Measurements from ENCODE around the gene PRELID1. TPM values are rescaled to one million over a fixed set of nuclear protein-coding genes. Genes with fewer than 3 reads are reported as not detected.
"Not testable (repeated sequence)": the region's sequence is repeated elsewhere in the genome, so short reads cannot be mapped to it uniquely, and the experiment has no call there.

Gene PRELID1
- total and polyA plus RNA-seq, 10 of the 15 experiments (the other 5 are each of a cell fraction or from before 2014, with no cell fraction given): 30.9 to 584 (median 254) TPM

DNA sequence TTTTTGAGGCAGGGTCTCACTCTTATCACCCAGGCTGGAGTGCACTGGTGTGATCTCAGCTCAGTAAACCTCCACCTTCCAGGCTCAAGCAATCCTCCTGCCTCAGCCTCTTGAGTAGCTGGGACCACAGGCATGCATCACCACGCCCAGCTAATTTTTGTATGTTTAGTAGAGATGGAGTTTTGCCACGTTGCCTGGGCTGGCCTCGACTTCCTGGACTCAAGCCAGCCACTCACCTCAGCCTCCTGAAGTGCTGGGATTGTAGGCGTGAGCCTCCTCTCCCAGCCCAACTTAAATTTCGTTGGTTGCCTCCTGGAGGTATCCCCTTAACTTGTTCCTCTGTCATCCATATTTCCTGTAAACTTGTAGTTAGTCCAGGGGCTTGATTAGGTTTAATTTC lies 47.3 kb upstream of the PRELID1 start:
- H3K79me2 ChIP-seq (ENCODE audit: control insufficient read depth, insufficient read depth, low read length): no peaks in the 10 kb centered on the region
- H3K9ac ChIP-seq (ENCODE audit: control insufficient read depth, insufficient read depth, low read length): no peak overlapping the region
- FAIRE-seq (no peak), ATAC-seq (no peak), DNase-seq (ENCODE audit: low read depth, low spot score) (no peak)
- H3K4me2 ChIP-seq (ENCODE audit: control insufficient read depth, insufficient read depth): no peak overlapping the region
- ChIA-PET POLR2A (interaction anchor here (1.0 kb wide), 1 partner anchor 28 kb away, joined by 5 read pairs; no protein-coding TSS in a partner anchor), SMC1A (ENCODE audit: uncharacterized antibody, unreplicated experiment) (interaction anchor here (0.6 kb wide), 1 partner anchor 84 kb away, joined by 4 read pairs; no protein-coding TSS in a partner anchor), CTCF (no interaction called here), RAD21 (ENCODE audit: unreplicated experiment) (no interaction called here)
- no TSS peak for BruUV-seq (replicated peaks)
- no peaks in the 10 kb centered on the region for H4K20me1 ChIP-seq (ENCODE audit: control insufficient read depth, insufficient read depth)
- WGBS (ENCODE audit: insufficient coverage, insufficient replicate concordance, low lambda C conversion rate, missing lambda C conversion rate): 68% methylated on average over 5 of the region's 5 CpGs
- H3K4me1 ChIP-seq (ENCODE audit: control insufficient read depth, insufficient read depth, low read length): no peaks in the 10 kb centered on the region
- TF ChIP-seq, protein P1, sequence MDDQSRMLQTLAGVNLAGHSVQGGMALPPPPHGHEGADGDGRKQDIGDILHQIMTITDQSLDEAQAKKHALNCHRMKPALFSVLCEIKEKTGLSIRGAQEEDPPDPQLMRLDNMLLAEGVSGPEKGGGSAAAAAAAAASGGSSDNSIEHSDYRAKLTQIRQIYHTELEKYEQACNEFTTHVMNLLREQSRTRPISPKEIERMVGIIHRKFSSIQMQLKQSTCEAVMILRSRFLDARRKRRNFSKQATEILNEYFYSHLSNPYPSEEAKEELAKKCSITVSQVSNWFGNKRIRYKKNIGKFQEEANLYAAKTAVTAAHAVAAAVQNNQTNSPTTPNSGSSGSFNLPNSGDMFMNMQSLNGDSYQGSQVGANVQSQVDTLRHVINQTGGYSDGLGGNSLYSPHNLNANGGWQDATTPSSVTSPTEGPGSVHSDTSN (IDR thresholded peaks at IDR 0.05; ENCODE audit: insufficient replicate concordance, low read depth, low read length): no peak
- TF ChIP-seq YBX1 (IDR thresholded peaks at IDR 0.05): no peak
- TF ChIP-seq EZH2 (IDR thresholded peaks at IDR 0.05; ENCODE audit: borderline replicate concordance, control insufficient read depth, low read depth, low read length): no peak
- TF ChIP-seq, protein P2, sequence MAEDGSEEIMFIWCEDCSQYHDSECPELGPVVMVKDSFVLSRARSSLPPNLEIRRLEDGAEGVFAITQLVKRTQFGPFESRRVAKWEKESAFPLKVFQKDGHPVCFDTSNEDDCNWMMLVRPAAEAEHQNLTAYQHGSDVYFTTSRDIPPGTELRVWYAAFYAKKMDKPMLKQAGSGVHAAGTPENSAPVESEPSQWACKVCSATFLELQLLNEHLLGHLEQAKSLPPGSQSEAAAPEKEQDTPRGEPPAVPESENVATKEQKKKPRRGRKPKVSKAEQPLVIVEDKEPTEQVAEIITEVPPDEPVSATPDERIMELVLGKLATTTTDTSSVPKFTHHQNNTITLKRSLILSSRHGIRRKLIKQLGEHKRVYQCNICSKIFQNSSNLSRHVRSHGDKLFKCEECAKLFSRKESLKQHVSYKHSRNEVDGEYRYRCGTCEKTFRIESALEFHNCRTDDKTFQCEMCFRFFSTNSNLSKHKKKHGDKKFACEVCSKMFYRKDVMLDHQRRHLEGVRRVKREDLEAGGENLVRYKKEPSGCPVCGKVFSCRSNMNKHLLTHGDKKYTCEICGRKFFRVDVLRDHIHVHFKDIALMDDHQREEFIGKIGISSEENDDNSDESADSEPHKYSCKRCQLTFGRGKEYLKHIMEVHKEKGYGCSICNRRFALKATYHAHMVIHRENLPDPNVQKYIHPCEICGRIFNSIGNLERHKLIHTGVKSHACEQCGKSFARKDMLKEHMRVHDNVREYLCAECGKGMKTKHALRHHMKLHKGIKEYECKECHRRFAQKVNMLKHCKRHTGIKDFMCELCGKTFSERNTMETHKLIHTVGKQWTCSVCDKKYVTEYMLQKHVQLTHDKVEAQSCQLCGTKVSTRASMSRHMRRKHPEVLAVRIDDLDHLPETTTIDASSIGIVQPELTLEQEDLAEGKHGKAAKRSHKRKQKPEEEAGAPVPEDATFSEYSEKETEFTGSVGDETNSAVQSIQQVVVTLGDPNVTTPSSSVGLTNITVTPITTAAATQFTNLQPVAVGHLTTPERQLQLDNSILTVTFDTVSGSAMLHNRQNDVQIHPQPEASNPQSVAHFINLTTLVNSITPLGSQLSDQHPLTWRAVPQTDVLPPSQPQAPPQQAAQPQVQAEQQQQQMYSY (CRISPR knock-in tag; IDR thresholded peaks at IDR 0.05): no peak
- no peak for TF ChIP-seq SMAD5 (IDR thresholded peaks at IDR 0.05; ENCODE audit: low read depth)
- TF ChIP-seq KLF5 (IDR thresholded peaks at IDR 0.05; ENCODE audit: partially characterized antibody): no peak
- no peak for TF ChIP-seq IKZF1 (conservative IDR thresholded peaks at IDR 0.05)
- TF ChIP-seq, protein P3, sequence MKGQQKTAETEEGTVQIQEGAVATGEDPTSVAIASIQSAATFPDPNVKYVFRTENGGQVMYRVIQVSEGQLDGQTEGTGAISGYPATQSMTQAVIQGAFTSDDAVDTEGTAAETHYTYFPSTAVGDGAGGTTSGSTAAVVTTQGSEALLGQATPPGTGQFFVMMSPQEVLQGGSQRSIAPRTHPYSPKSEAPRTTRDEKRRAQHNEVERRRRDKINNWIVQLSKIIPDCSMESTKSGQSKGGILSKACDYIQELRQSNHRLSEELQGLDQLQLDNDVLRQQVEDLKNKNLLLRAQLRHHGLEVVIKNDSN (IDR thresholded peaks at IDR 0.05; ENCODE audit: borderline replicate concordance, extremely low read length, insufficient read depth, low read depth, low read length): no peak
- TF ChIP-seq, protein P4, sequence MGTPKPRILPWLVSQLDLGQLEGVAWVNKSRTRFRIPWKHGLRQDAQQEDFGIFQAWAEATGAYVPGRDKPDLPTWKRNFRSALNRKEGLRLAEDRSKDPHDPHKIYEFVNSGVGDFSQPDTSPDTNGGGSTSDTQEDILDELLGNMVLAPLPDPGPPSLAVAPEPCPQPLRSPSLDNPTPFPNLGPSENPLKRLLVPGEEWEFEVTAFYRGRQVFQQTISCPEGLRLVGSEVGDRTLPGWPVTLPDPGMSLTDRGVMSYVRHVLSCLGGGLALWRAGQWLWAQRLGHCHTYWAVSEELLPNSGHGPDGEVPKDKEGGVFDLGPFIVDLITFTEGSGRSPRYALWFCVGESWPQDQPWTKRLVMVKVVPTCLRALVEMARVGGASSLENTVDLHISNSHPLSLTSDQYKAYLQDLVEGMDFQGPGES (IDR thresholded peaks at IDR 0.05): no peak
- TF ChIP-seq SIN3A (IDR thresholded peaks at IDR 0.05; ENCODE audit: low read depth, low read length): no peak
- in situ Hi-C loops (cut with MboI) (no loop called here), intact Hi-C loops (cut with micrococcal nuclease; ENCODE audit: unreplicated experiment) (no loop called here)
- no peak overlapping the region for H3K27ac ChIP-seq (ENCODE audit: control insufficient read depth, insufficient read depth)
- H3K27me3 ChIP-seq (replicated peaks in 1 of 2; ENCODE audit: control insufficient read depth in 2 of 2, insufficient read depth in 2 of 2, low read length in 1 of 2): no peaks in the 10 kb centered on the region
- no peaks in the 10 kb centered on the region for H3K9me3 ChIP-seq (replicated peaks; ENCODE audit: control insufficient read depth, insufficient read depth, low read length)
- no peak overlapping the region for H2AFZ ChIP-seq (ENCODE audit: control insufficient read depth, low read depth, low read length)
- H3K36me3 ChIP-seq (ENCODE audit: control insufficient read depth in 2 of 2, insufficient read depth in 2 of 2, low read length in 1 of 2): peaks cover 9 to 34% of the 10 kb centered on the region in 2 experiments
- no peak overlapping the region for H3K4me3 ChIP-seq

DNA sequence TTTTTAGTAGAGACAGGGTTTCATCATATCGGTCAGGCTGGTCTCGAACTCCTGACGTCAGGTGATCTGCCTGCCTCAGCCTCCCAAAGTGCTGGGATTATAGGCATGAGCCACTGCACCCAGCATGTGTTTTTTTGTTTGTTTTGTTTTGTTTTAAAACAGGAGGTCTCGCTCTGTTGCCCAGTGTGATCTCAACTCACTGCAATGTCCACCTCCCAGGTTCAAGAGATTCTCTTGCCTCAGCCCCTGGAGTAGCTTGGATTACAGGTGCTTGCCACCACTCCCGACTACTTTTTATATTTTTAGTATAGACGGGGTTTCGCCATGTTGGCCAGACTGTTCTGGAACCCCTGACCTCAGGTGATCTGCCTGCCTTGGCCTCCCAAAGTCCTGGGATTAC lies 44.9 kb upstream of the PRELID1 start:
- SMC1A ChIA-PET (ENCODE audit: uncharacterized antibody, unreplicated experiment): not testable (repeated sequence)

More for the DNA sequence above, 44.9 kb upstream of the PRELID1 start:
- in situ Hi-C loops (cut with MboI); FAIRE-seq; H3K27me3 ChIP-seq (replicated peaks in 1 of 2; ENCODE audit: control insufficient read depth in 2 of 2, insufficient read depth in 2 of 2, low read length in 1 of 2); H3K9me3 ChIP-seq (replicated peaks; ENCODE audit: control insufficient read depth, insufficient read depth, low read length); DNase-seq (ENCODE audit: low read depth, low spot score); H3K9ac ChIP-seq (ENCODE audit: control insufficient read depth, insufficient read depth, low read length); intact Hi-C loops (cut with micrococcal nuclease; ENCODE audit: unreplicated experiment); H3K4me2 ChIP-seq (ENCODE audit: control insufficient read depth, insufficient read depth); H3K4me1 ChIP-seq (ENCODE audit: control insufficient read depth, insufficient read depth, low read length); H3K4me3 ChIP-seq; CTCF ChIA-PET; H3K79me2 ChIP-seq (ENCODE audit: control insufficient read depth, insufficient read depth, low read length); RAD21 ChIA-PET (ENCODE audit: unreplicated experiment); H4K20me1 ChIP-seq (ENCODE audit: control insufficient read depth, insufficient read depth); BruUV-seq (replicated peaks); H2AFZ ChIP-seq (ENCODE audit: control insufficient read depth, low read depth, low read length); H3K27ac ChIP-seq (ENCODE audit: control insufficient read depth, insufficient read depth); POLR2A ChIA-PET; ATAC-seq: not testable (repeated sequence)
- WGBS (ENCODE audit: insufficient coverage, insufficient replicate concordance, low lambda C conversion rate, missing lambda C conversion rate): 93% methylated on average over 7 of the region's 7 CpGs
- peaks cover 6 to 33% of the 10 kb centered on the region in 2 experiments for H3K36me3 ChIP-seq (ENCODE audit: control insufficient read depth in 2 of 2, insufficient read depth in 2 of 2, low read length in 1 of 2)
